GM21367 (cell line): Measurements from ENCODE around the gene OTOP3.

ENCODE experiments used
- ATAC-seq: cut with Tn5 transposase; IDR thresholded peaks from one replicate; pipeline ENCODE4 v1.9.1; 2021; ENCODE audit not compliant: unreplicated experiment

OTOP3 gene

GRCh38 chr17:74937064-74938051, 1.7 kb downstream of the OTOP3 start:
- ATAC-seq: no peak

DNA sequence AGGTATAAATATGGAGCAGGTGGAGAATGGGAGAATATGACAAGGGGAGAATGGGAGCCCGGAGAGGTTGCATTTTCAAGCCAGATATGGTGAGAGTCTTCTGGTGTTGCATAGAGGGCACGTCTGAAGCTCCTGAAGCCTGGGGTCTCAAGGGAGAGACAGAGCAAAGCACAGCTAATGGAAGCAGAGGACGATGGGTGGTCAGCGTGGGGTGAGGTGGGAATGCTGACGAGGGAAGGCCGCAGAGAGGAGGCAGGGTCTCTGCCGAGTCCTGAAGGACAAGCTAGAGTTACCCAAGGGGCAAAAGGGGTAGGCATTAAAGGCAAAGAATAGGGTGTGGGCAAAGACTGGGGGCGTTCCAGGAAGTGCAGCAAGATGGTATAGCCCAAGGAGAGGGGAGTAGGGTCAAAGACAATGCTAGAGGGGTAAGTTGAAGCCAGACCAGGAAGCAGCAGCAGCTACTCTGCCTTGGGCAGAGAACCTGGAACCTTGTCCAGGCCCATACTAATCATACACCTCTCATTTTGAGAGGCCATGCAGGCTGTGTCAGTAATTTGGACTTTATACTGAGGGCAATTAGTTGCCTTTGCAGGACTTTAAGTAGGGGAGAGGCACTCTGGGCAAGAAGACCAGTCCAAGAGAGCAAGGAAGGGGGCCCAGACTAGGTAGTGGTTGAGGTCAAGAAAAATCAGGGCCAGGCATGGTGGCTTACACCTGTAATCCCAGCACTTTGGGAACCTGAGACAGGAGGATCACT, 2.7 kb downstream of the OTOP3 start:
- ATAC-seq: no peak

- no peak for ATAC-seq
Measured at GRCh38 chr17:74939534-74939933, 3.8 kb downstream of the OTOP3 start.

DNA sequence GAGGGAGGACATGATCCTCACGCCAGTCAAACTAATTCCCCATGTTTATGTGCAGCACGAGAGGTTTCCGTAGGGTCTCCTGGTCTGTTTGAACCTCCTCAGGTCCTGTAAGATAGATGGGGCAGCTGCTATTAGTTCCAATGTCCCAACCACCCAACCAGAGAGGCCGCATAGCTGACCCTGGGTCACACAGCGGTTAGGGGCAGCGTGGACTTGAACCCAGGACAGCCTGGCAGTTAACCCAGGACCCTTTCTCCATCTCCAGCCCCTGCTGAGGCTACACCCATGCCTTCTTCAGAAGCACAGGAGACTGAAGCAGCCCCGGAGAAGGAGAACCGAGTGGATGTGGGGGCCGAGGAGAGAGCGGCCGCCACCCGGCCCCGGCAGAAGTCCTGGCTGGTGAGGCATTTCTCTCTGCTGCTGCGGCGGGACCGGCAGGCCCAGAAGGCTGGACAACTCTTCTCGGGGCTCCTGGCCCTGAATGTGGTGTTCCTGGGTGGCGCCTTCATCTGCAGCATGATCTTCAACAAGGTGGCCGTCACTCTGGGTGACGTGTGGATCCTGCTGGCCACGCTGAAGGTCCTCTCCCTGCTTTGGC, 5.5 kb downstream of the OTOP3 start:
- ATAC-seq: no peak

DNA sequence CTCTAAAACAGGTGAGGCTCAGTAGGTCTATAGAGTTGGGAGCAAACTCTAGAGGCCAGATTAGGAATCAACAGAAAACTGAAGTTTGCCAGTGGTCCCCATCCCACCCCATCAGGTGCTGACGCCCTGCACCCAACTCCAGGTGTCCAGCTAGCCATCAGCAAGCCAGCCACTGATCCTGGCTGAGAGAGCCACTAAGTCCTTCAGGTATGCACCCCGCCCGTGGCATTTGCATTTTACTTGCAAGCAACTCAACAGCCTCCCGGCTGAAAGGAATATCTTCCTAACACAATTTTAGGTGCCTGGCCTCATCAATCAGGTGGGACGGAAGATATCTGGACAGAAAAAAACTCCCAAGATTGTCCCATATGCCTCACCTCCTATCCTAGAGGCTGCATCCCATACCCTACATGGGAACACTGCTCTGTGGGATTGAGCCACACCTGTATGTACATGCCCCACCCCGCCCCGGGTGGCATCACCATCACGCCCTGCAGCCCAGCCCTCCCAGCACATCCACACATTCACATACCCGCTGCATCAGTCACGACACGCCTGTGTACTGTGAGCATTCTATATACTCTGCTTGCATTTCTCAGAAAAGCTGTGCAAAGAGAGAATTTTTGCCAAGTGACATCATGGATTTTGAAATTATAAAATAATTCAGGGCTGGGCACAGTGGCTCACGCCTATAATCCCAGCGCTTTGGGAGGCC, 8.3 kb downstream of the OTOP3 start:
- ATAC-seq: no peak

DNA sequence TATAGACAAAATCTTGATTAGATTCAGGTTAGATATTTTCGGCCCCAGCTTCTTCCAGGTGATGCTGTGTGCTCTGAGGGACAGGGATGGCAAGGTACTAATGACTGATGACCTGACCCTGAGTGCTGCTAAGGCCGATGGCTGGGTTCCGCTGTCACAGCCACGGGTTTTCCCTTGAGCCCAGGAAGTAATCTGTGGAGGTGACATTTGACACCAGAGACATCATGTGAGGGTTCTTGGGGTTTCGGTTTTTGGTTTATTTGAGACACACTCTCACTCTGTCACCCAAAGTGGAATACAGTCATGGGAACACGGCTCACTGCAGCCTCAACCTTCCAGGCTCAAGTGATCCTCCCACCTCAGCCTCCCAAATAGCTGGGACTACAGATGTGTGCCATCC, 9.8 kb downstream of the OTOP3 start:
- no peak for ATAC-seq

DNA sequence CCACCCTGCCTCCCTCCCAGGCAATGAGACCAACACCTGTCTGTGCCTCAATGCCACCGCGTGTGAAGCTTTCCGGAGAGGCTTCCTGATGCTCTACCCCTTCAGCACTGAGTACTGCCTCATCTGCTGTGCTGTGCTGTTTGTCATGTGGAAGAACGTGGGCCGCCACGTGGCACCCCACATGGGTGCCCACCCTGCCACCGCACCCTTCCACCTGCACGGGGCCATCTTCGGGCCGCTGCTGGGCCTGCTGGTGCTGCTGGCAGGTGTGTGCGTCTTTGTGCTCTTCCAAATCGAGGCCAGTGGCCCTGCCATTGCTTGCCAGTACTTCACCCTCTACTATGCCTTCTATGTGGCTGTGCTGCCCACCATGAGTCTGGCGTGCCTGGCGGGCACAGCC, 10.9 kb downstream of the OTOP3 start:
- ATAC-seq: no peak

- ATAC-seq: no peak
Measured at GRCh38 chr17:74947041-74947754, 11.5 kb downstream of the OTOP3 start.

DNA sequence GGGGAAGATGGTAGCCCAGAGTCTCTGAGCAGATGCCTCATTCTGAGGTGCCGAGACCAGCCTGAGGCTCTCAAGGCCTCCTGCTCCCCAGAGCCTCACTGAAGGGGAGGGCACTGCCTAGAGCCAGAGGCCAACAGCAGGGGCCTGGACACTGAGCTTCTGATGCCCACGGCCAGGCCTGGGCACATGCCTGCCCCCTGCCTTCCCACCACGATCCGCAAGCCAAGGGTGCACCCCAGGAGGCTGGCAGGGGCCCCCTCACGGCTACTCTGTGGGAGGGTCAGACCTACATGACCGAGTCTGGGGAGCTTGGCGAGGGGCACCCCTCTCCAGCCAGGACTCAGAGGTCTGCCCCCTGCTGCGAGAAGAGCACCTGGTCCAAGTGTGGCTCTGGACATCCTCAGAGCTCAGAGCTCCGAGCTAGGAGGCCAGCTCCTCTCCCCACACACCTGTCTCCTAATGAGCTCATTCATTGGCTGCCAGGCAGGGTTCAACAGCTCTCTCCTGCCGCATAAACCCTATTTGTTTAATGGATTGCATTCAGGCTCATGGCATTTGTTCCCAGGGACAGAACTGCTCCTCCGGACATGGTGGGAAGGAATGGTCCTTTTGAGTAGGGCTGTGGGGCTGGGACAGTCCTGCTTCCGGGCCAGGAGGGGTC, 13.9 kb downstream of the OTOP3 start:
- no peak for ATAC-seq

DNA sequence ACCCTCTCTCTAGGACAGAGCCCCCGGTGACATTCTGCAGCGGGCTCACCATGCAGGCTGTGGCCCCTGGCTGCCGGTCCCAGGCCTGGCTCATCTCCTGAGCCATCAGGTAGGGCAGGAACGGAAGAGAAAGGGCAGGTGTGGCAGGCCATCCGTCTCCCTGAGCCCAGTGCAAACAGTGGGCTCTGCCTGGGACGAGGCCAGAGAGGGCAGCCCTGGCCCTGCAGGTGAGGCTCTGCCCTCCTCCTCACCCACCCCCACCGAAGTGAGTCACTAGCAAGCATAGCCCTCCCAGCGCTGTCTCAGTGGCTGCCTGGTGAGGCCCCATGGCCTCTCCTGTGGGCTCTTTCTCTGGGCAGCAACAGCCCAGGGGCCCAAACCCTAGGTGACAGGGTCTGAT, 14.5 kb downstream of the OTOP3 start:
- ATAC-seq: no peak

DNA sequence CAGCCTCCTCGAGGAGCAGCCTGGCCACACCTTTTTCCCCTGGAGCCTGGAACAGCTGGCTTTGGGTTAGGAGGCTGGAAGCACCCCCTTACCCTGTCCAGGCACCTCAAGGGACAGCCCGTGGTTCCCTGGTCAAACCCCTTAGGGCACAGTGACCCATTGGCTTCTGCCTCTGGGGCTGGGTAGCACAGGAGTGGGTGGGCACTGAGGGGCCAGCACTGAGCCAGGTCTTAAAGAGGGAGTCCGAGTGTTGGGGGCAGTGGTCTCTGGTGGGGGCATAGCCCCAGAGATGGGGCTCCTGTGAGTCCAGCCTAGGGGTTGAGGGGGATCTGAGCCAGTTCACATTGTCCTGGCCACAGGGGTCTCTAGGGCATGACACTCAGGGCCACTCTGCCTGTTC, 15.4 kb downstream of the OTOP3 start:
- ATAC-seq: no peak

- no peak for ATAC-seq
Measured at GRCh38 chr17:74951680-74952421, 16.2 kb downstream of the OTOP3 start.

GRCh38 chr17:74952431-74953133, 16.9 kb downstream of the OTOP3 start:
- no peak for ATAC-seq

GRCh38 chr17:74953134-74953687, 17.5 kb downstream of the OTOP3 start:
- no peak for ATAC-seq

DNA sequence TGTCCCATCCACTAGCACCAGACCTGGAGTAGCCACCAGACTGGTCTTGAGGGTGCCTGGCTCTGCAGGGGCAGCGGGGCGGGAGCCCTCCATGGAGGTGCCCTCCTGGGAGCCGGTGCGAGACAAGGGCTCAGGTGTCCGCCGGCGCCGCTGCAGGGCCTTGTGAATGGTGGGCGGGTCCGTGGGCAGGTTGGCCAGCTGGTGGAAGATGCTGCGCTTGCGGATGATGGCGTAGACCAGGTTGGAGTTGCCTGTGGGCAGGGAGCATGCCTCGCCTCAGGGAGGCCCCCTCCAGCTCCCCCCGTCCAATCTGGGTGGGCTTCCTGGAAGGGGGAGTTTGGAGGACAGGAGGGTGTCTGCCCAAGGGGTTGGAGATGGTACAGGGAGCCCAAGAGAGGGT, 18.4 kb downstream of the OTOP3 start:
- no peak for ATAC-seq

- ATAC-seq: no peak
Measured at GRCh38 chr17:74954665-74955421, 19.1 kb downstream of the OTOP3 start.

DNA sequence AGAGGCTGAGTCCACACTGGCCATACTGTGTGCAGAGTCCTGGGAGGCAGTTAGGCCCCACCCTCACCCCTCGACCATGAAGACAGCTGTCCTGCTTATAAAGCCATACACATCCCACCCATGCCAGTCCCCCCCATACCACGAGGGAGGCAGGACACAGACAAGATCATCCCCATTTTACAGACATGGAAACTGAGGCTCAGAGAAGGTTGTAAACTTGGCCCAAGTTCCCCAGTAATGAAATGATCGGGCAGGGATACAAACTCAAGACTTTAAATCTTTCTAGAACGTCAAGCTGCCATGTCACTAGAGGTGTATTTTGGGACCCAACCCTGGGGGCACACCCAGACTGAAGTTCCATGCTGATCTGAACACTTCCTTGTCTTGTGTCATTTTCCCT, 20.4 kb downstream of the OTOP3 start:
- ATAC-seq: no peak
